ENCODE data around the gene NDUFS7. TPM values are rescaled to one million over a fixed set of nuclear protein-coding genes. Genes with fewer than 3 reads are reported as not detected.

NDUFS7 gene
- total and polyA plus RNA-seq, 9 of the 15 experiments (the other 6 are each of a cell fraction or from before 2014, with no cell fraction given) = 6.0 to 271 (median 60.6) TPM

DNA sequence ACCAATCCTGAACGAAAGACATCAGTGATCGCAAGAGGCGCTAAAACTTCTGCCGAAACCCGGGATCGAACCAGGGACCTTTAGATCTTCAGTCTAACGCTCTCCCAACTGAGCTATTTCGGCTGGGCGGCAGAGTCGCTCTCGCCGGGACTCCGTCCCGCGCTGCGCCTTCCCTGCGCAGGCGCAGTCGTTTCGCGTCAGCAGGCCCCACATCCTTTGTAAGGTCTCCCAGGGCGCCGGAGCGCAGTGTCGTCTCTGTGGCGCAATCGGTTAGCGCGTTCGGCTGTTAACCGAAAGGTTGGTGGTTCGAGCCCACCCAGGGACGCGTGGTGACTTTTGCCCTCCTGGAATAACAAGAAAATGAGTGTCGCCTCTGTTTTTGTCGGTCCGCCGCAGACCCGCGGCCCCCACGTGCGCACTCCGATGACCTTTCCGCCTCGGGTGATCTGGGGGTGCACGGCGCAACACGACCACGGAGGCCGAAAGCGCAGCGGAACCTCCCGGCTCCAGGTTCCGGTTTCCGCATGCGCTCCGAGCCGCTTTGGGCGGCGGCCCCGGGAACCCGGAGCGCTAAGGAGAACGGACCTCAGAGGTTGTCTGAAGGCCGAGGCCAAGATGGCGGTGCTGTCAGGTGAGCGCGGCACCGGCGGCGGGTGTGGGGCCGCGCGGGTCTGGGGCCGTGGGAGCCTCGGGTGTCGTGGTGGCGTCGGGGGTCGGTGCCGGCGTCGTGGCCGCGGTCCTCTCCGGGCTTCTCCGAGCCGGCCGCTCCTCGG, at the start of gene NDUFS7 (continued):
- peak; percentile 8 to 46; a peak in 3 of 4 replicates for TF ChIP-seq ZMIZ1 (IDR thresholded peaks at IDR 0.05; ENCODE audit: low read depth in 2 of 2, low read length in 2 of 2)
- peak; percentile 71; the same call in 1 of the 2 replicates for TF ChIP-seq NFATC3 (IDR thresholded peaks at IDR 0.05)
- peak; percentile 3 to 26; a peak in 1 of 4 replicates for TF ChIP-seq FOXA3 (CRISPR knock-in tag; conservative IDR thresholded peaks at IDR 0.05 in 1 of 2, IDR thresholded peaks at IDR 0.05 in 1 of 2)
- TF ChIP-seq ZNF408 (CRISPR knock-in tag; IDR thresholded peaks at IDR 0.05; ENCODE audit: low read depth) = no peak
- TF ChIP-seq ZNF263 (CRISPR knock-in tag; IDR thresholded peaks at IDR 0.05; ENCODE audit: borderline replicate concordance) = peak; percentile 80; the same call in 1 of the 2 replicates
- no peak for TF ChIP-seq SETDB1 (IDR thresholded peaks at IDR 0.05; ENCODE audit: low read length)
- TF ChIP-seq ZBTB40 (IDR thresholded peaks at IDR 0.05) = peak; percentile 97
- TF ChIP-seq ZBTB40 (CRISPR knock-in tag; IDR thresholded peaks at IDR 0.05) = no peak
- peak; percentile 98 for TF ChIP-seq HMGN3 (IDR thresholded peaks at IDR 0.05; ENCODE audit: borderline replicate concordance, extremely low read depth, insufficient read length, low read depth, low read length)
- no peak for TF ChIP-seq ZNF79 (CRISPR knock-in tag; IDR thresholded peaks at IDR 0.05; ENCODE audit: low read depth)
- TF ChIP-seq NFIC (IDR thresholded peaks at IDR 0.05) = peak; percentile 80
- TF ChIP-seq MAFK (IDR thresholded peaks at IDR 0.05; ENCODE audit: low read length) = no peak; the same call in 1 of the 2 replicates
- TF ChIP-seq SAFB (IDR thresholded peaks at IDR 0.05; ENCODE audit: borderline replicate concordance, low read depth, low read length) = peak; percentile 74; the same call in 1 of the 2 replicates
- TF ChIP-seq RBBP5 (IDR thresholded peaks at IDR 0.05; ENCODE audit: borderline replicate concordance, insufficient read depth, low read length, poor library complexity, severe bottlenecking) = peak; percentile 97
